Kidney (tissue), 11 donors: ENCODE data around the gene METTL2A. TPM values are rescaled to one million over a fixed set of nuclear protein-coding genes. Genes with fewer than 3 reads are reported as not detected.
"Not testable (repeated sequence)": the region's sequence is repeated elsewhere in the genome, so short reads cannot be mapped to it uniquely, and the experiment has no call there.

Experiments used
- DNase-seq, 5 donors: peaks; one replicate each; pipeline ENCODE4 v3.0.0-alpha.2; 2013 to 2020
- FAIRE-seq: peaks from 2 replicates; lab custom pipeline; 2012; peaks lifted over from hg19 to GRCh38; lab: Jason Lieb, UNC
- H3K27ac ChIP-seq, 2 donors: one replicate each; pipeline ENCODE4 v1.7.0; 2013; ENCODE audit warnings: low read depth in 2 of 2, low read length in 2 of 2, inconsistent platforms in 1 of 2
- H3K27me3 ChIP-seq: one replicate; pipeline ENCODE4 v1.7.1; 2013; ENCODE audit warnings: low read length, inconsistent platforms; ENCODE audit not compliant: control insufficient read depth, insufficient read depth
- H3K36me3 ChIP-seq, 3 donors: one replicate each; pipeline versions ENCODE4 v1.7.0 to v1.7.1; 2013; ENCODE audit warnings: low read length in 3 of 3, control low read depth in 1 of 3, inconsistent platforms in 1 of 3; ENCODE audit not compliant: insufficient read depth in 3 of 3, control insufficient read depth in 2 of 3
- H3K4me1 ChIP-seq, 3 donors: one replicate each; pipeline versions ENCODE4 v1.7.0 to v1.7.1; 2013; ENCODE audit warnings: low read length in 3 of 3, inconsistent platforms in 1 of 3, low read depth in 1 of 3; ENCODE audit not compliant: control insufficient read depth in 2 of 3, insufficient read depth in 2 of 3
- H3K4me3 ChIP-seq, 3 donors: one replicate each; pipeline versions ENCODE4 v1.7.0 to v1.8.1; 2013; ENCODE audit warnings: low read length in 3 of 3, control low read depth in 1 of 3, inconsistent platforms in 1 of 3
- H3K9ac ChIP-seq, 3 donors: one replicate each; pipeline versions ENCODE4 v1.7.0 to v1.7.1; 2013; ENCODE audit warnings: low read length in 3 of 3, control low read depth in 1 of 3, inconsistent platforms in 1 of 3
- H3K9me3 ChIP-seq, 3 donors: one replicate each; pipeline versions ENCODE4 v1.7.0 to v1.7.1; 2013; ENCODE audit warnings: low read length in 3 of 3, control low read depth in 1 of 3, inconsistent platforms in 1 of 3; ENCODE audit not compliant: control insufficient read depth in 2 of 3, insufficient read depth in 1 of 3
- intact Hi-C: fragments of 100-400 bp; cut with DNase I; formaldehyde crosslinking; loops from one replicate; pipeline ENCODE4 v1.11.1; 2022
- polyA plus RNA-seq: library from polyadenylated mRNA; stranded (reverse); fragments of 350-450 nt; fragmentation: Illumina TruSeq; extraction: RNeasy Lipid Tissue Mini Kit (QIAGEN cat#74804); gene quantifications from one replicate; pipeline ENCODE4 v1.2.3, GENCODE V29; 2014; ENCODE audit warnings: low read depth, low replicate concordance; ENCODE audit not compliant: insufficient read depth
- total RNA-seq: library from RNA; stranded (reverse); fragmentation: NEBNext Ultra II Directional; extraction: Animal tissue kit (Norgen Biotek cat#: 25700); gene quantifications from one replicate; pipeline ENCODE4 v1.2.1, GENCODE V29; 2021
- donor health status: control.
- donor health status: control.
- donor health status: DM: yes; HTN: yes; CAD: no.
- donor health status: Normal renal cell carcinoma (clear cell type).

Gene METTL2A
- total and polyA plus RNA-seq, 2 donors from 2014 or later: 13.1 to 20.1 TPM

DNA sequence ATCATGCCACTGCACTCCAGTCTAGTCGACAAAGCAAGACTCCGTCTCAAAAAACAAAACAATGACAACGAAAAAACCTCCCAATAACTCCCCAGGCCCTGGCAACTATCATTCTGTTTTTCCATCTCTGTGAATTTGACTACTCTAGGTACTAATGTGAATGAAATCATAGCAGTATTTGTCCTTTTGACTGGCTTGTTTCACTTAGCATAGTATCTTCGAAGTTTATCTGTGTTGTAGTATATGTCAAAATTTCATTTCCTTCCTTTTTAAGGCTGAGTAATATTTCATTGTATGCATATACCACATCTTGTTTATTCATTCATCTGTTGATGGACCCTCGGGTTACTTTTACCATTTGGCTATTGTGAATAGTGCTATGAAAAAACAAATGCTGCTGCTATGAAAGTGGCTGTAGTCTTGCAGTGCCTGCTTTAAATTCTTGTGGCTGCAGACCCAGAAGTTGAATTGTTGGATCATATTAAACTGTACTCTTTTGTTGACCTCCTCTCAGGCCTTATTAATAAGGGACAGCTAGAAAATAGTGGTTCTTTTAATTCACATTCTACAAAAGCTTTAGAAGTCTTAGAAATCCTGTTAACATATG, 69.5 kb downstream of the METTL2A start:
- FAIRE-seq, intact Hi-C loops, H3K9ac ChIP-seq, H3K36me3 ChIP-seq, H3K27me3 ChIP-seq, H3K4me3 ChIP-seq, H3K4me1 ChIP-seq, H3K9me3 ChIP-seq, DNase-seq, H3K27ac ChIP-seq: not testable (repeated sequence)

DNA sequence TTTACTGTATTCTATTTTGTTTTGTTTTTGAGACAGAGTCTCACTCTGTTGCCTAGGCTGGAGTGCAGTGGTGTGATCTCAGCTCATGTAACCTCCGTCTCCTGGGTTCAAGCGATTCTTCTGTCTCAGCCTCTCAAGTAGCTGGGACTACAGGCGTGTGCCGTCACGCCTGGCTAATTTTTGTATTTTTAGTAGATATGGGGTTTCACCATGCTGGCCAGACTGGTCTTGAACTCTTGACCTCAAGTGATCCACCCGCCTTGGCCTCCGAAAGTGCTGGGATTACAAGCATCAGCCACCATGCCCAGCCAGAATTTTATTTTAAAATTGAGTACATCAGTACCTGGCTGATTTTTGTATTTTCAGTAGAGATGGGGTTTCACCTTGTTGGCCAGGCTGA, 70.4 kb downstream of the METTL2A start:
- DNase-seq, intact Hi-C loops: not testable (repeated sequence)

DNA sequence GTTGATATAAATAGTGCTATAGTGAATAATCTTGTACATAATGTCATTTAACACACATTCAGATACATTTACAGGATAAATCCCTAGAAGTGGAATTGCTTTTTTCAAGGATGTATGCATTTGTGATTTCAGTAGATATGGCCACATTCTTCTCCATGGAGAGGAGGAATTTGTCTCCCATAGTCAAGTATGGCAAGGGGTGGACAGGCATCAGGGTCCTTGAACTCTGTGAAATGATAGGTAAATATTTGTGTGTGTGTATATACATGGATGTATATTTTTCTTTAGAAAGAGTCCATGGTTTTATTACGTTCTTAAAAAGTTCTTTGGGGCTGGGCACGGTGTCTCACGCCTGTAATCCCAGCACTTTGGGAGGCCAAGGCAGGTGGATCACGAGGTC, 72.6 kb downstream of the METTL2A start:
- FAIRE-seq, intact Hi-C loops: not testable (repeated sequence)

More for the DNA sequence above, 70.4 kb downstream of the METTL2A start:
- not testable (repeated sequence) for FAIRE-seq, H3K36me3 ChIP-seq, H3K4me1 ChIP-seq, H3K9me3 ChIP-seq, H3K4me3 ChIP-seq, H3K9ac ChIP-seq, H3K27ac ChIP-seq, H3K27me3 ChIP-seq

DNA sequence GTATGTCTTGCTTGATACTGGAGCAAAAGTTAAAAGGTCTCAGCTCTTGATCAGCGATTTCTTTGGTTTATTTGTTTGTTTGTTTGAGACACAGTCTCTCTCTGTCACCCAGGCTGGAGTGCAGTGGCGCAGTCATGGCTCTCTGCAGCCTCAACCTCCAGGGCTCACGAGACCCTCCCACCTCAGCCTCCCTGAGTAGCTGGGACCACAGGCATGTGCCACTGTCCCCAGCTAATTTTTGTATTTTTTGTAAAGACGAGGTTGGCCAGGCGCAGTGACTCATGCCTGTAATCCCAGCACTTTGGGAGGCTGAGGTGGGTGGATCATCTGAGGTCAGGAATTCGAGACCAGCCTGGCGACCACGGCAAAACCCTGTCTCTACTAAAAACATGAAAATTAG, 75.1 kb downstream of the METTL2A start:
- DNase-seq, FAIRE-seq, H3K9ac ChIP-seq, intact Hi-C loops, H3K27ac ChIP-seq, H3K9me3 ChIP-seq, H3K27me3 ChIP-seq, H3K36me3 ChIP-seq, H3K4me3 ChIP-seq, H3K4me1 ChIP-seq: not testable (repeated sequence)

More for the DNA sequence above, 72.6 kb downstream of the METTL2A start:
- H3K27me3 ChIP-seq, H3K27ac ChIP-seq, H3K9me3 ChIP-seq, H3K9ac ChIP-seq, H3K4me3 ChIP-seq, H3K4me1 ChIP-seq, DNase-seq, H3K36me3 ChIP-seq: not testable (repeated sequence)

Other genes starting within 250 kb of the METTL2A start
- gene EFCAB3, start 43.3 kb upstream of the METTL2A start, total RNA-seq: not detected
- not detected for gene EFCAB3, start 43.3 kb upstream of the METTL2A start, polyA plus RNA-seq
- 43.0 TPM for gene TLK2, start 54.9 kb downstream of the METTL2A start, total RNA-seq
- 15.6 TPM for gene TLK2, start 54.9 kb downstream of the METTL2A start, polyA plus RNA-seq
- 23.7 TPM for gene MRC2, start 203.8 kb downstream of the METTL2A start, total RNA-seq
- gene MRC2, start 203.8 kb downstream of the METTL2A start, polyA plus RNA-seq: 18.0 TPM